Right forelimb (tissue), 1 donor: ENCODE measurements around the gene ADCY3.

Experiments
- DNase-seq: peaks from one replicate; pipeline ENCODE4 v3.0.0-alpha.2; 2018

The ADCY3 gene

DNA sequence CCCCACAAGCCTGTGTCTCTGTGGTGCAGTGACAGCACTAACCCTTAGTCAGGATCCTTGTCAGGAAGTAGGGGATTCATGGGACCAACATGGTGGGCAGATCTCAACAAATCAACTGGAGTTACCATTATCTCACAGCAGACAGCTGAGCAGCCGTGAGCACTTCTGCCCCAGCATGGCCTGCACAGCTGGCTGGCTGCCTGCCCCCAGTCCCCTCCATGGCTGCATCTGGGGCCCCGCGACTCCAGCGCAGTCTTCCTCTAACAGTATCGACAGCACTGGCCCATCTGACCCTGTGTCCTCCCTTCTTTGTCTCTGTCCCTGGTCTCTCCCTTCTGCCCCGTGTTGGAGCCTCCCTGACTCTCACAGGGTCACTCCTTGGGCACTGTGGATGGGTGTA is 4.7 kb upstream of the ADCY3 start:
- DNase-seq = no peak

DNA sequence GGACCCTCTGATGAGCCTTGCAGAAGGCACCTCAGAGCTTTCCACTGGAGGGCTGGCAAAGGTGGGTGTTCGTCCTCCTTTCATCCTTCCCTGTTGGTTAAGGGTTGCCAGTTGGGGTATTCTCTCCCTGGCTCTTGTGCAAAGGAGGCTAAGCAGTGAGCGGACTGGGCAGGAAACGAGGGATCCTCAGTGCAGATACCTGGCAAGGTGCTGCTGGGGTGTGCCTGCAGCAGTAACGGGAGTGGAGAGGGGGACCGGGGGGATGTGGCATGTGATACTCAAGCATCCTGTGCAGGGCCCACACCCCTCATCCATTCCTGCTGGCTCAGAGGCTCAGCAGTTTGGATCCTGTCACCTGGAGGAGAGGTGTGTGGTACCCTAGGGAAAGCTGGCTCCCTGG is 4.2 kb upstream of the ADCY3 start:
- no peak for DNase-seq

DNA sequence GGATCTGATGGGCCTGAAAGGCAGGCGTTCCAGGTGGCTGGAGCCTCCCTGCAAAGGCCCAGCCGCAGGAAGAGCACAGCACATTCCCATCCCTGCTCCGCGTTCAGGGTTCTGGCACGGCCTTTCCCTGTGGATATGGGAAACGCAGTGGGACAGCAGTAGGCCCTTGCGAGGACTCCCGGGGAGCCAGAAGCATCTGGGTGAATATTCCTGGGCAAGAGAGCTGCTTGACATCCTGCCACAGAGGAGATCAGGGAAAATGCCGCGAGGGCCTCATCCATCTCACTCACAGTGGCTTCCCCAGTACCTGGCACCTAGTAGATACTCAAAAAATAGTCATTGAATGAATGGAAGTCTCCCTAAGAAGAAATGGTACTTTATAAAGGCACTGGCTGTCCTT is 3.1 kb upstream of the ADCY3 start:
- no peak for DNase-seq

DNA sequence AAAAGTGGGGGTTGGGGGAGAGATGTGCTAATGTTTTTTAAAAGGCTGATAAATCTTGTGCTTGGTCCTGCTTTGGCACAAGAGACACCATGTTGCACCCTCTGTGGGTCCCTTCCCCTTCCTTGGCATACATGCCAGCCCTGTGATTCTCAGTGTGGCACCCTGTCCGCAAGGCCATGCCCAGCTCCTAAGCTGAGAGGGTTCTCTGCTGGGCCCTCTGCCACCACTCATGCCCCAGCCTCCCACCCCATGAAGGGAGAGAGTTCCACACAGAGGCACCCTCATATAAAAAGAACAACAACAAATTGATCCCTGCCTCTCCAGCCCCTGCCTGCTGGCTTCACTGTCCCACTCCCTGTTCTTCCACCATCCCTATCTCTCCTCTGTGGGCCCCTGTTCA is 2.5 kb upstream of the ADCY3 start:
- no peak for DNase-seq

DNA sequence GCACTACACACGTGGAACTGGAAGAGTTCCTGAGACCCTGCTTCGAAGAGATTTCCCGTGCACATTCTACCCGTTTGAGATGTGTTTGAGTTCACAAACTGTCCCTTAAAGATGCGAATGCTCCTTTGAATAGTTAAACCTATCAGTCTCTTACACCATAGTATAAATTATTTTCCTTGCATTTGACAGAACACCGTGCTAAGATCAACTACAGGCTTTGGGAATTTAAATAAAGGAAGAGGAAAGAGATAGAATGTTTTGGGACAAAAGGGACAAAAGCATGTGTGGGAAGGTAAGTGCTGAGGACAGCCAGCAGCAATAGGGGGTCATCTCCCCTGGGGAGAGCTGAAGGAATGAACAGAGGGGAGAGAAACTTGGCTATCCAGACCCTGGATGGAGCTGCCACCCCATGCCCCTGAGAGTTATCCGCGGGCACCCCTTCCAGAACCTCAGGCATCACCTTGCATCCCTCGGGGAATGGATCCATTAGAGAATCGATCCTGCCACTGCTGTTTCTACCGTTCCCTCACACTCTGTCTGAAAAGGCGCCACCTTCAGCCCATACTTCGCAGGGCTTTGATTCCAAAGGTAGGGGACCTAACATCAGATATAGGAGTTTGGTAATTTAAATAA is 888 bp upstream of the ADCY3 start:
- DNase-seq = no peak

DNA sequence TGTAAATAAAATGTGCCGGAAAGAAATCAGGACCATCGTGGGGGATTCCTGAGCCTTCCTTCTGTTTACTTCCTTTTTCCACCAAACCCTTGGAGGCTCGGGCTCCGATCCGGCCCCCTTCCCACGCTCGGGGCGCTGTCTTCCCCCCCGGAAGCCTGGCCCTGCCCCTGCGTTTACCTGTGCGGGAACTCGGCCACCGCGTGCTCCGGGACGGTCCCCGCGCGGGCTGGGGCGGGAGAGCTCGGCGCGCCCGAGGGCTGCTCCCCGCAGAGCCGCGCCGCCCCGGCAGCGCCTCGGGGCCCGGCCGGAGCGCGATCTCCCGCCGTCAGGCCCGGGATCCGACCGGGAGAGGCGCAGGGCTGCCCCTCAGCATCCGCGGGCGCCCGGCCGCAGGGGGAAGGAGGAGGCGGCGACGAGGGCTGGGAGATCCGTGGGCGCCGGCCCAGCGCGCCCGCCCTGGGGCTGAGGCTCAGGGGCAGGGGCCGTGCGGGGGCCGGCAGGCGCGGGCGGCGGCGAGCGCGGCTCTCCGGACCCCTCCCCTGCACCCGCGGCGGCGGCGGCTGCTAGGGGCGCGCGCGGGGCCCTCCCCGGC is 435 bp downstream of the ADCY3 start:
- peak; percentile 70 for DNase-seq

DNA sequence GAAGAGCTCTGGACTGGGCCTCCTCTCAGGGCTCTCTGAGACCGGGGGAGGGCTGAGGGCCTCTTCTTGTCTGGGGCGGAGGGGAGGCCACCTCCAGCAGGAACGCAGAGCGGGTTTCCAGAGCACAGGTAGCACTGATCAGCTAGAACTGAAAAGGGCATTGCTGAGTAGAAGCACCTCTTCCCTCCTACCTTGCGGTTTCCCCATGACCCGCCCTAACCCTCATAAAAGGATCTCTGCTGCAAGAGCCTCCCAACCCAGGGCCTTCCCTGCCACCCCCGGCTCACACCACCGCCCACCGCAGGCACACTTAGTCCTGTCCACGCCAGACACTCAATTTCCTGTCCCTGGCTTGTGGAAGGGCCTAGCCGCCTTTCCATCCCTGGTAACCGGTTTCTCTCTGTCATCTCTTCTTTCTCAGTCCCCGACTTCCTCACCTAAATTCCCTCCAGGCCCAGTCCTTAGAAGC is 966 bp downstream of the ADCY3 start:
- DNase-seq = no peak

DNA sequence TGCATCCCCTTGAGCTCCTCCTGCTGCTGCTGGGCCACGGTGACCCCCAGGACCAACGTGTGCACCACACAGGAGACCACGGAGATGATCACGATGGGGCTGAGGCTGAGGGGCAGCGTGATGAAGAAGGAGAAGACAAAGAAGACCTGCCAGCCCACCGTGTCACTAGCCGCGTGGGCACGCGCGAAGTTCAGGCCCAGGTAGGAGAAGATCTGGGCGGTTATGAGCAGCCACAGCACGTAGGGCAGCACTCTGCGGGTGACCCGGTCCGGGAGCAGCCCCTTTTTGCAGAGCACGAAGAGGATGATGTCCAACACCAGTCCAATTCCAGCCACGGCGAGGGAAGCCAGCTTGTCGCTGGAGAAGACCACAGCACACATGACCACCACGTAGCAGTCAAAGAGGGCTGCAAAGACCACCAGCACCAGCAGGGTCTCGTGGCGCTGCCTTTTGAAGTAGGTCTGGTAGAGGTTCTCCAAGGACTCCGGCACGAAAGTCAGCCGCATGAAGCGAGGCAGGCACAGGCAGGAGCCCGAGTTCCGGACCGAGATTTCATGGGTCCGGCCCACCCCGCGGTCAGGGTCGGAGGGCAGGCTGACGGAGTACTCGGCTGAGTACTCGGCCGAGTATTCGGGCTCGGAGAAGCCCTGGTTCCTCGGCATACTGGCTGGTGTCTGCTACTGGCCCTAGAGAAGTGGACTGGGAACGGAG is 1.6 kb downstream of the ADCY3 start:
- no peak for DNase-seq

DNA sequence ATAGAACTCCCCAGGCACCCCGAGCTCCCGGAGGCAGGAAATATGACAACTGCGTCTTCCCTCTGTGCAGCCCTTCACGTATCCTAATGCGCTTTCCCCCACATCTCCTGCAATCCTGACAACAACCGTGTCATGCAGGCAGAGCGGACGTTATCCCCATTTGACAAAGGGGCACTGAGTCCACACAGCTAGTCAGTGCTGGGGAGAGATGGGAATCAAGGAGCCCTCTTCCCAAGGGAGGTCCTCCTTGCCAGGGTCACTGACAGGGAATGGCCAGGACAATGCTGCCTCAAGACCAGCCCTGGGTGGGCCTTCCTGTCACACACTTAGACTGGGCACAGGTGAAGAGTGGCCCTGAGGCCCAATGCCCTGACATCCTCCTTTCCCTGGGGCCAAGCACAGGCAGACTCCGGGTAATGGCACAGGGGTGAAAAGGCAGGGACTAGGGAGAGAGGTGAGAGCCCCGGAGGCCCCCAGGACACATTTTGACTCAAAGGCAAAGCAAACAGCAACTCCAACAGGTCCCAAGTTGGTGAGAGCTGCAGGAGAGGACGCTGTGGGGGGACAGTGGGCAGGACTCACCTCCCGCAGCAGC is 2.2 kb downstream of the ADCY3 start:
- no peak for DNase-seq

DNA sequence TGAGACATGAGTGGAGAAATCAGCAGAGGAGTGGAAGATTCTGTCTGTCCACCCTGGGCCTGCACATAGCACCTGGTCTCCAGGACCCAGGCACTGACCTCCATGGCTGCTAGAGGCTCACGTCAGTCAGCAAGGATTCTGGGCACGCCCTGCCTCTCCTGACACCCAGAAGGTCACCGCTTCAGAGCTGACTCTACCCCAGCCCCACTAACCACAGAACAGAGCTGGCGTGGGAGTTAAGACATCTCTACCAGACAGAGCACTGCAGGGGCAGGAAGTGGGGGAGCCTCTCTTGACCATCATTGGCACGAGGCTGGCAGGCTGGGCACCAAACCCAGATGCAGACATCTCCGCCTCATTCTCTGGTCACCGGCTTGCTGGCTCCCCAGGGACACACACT is 3.0 kb downstream of the ADCY3 start:
- no peak for DNase-seq

DNA sequence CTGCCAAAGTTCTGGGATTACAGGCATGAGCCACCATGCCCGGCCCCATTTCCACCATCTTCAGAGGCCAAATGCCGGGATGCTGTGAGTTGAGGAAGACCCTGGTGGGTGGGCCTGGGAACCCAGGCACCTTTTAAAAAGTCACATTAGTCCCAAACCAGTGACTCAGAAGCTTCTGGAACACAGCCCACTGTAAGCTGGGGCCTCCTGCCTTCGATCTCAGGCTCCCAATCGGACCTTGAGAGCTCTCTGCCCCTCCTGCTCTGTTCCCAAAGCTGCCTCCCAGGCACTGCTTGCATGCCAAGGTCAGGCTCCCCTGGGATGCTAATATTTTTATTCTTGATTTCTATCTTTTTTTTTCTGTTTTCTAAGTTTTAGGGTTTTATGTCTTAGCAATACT is 4.2 kb downstream of the ADCY3 start:
- no peak for DNase-seq

DNA sequence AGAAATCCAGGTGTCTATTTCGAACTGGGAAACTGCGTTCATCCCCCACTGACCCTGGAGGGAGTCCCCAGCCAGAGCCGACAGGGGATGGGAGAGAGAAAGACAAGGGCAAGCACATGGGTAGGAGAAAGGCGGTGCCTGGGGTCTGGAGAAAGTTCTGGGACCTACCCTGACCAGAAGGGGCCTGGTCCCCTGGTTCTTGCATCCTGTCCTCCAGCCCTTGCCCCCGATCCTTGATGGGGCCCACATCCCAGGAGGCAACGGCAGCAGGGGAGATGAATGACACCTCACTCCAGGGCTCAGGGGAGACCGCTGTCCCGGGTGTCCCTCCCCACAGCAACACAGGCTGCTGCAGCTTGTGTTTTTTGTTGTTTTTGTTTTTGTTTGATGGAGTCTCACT is 4.9 kb downstream of the ADCY3 start:
- DNase-seq = no peak

DNA sequence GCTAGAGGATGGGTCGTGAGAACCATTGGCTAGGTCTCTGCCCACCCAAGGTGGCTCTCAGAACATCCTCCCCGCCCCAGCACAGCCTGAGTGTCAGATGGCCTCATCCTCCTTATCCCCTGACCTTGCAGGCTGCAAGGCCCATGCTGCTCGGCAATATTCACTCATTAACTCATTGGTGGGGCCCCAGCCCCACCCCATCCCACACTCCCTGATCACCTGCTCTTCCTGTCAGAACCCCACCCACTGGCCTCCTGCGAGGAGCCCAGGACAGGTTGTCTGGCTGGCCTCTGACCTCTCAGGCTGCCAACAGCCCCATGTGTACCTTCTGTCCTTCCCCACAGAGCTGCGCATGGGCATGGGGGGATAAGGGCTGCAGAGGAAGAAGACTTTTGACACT is 5.3 kb downstream of the ADCY3 start:
- DNase-seq = no peak

DNA sequence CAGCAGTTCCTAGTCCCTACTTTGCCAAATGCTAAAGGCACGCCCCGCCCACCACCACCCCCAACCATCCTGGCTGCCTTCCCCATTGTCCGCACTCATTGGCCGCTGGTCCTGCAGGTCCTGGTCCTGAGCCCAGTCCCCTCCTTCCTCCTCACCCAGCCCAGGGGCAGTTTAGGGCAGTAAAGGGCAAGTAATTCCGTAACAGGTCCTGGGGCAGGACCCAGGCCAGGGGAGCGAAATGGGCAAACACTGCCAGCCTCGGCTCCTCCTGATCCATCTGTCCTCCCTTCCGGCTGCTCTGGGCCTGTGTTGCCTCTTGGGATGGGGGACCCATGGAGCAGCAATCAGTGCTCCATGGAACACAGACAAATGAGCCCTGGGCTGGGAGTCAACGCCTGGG is 6.1 kb downstream of the ADCY3 start:
- DNase-seq = no peak

DNA sequence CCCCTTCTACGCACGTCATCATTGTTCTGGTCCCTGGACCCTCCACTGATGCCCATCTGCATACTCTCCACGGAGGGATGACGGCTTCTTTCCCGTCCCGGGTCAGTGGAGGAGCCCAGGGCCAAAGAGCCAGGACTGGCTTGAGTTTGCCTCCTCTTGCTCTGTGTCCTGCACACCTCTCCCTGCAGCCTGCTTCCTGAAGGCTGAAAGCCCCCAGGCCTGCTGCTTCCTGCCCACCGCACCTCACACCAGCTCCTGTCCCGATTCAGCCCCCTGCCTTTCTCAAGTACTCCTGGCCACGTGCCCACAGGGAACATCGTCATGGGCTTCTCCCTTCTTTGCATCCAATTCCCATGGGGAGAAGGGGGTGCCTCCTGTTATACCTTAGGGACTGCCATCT is 7.1 kb downstream of the ADCY3 start:
- DNase-seq = no peak

DNA sequence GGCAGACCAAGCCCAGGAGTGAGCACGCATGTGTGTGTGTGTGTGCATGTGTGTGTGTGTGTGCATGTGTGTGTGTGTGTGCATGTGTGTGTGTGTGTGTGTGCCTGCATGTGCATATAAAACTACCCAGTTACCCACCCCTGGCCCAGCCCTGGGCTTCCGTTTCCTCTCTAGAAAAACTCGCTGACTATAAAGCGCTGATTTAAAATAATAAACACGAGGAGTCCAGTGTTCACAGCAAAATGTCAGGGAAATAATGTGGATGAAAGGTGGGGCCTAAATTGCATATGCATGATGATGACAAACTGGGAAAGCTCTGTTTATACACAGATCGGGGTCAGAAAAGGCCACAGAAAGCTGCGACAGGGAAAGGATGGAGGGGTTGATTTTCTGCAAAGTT is 7.5 kb downstream of the ADCY3 start:
- DNase-seq = no peak

DNA sequence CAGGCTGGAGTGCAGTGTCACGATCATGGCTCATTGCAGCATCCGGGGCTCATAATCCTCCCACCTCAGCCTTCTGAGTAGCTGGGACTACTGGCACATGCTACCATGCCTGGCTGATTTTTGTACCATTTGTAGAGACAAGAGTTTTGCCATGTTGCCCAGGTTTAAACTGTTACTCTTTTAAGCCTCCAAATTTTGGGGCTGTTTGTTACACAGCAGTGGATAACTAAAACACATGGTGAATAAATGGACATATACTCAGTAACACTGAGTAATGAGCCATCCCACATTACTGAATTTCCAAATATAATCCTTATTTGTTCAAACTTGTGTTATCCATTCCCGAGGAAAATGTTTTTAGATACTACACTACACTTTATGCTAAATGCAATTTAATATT is 9.8 kb downstream of the ADCY3 start:
- no peak for DNase-seq

DNA sequence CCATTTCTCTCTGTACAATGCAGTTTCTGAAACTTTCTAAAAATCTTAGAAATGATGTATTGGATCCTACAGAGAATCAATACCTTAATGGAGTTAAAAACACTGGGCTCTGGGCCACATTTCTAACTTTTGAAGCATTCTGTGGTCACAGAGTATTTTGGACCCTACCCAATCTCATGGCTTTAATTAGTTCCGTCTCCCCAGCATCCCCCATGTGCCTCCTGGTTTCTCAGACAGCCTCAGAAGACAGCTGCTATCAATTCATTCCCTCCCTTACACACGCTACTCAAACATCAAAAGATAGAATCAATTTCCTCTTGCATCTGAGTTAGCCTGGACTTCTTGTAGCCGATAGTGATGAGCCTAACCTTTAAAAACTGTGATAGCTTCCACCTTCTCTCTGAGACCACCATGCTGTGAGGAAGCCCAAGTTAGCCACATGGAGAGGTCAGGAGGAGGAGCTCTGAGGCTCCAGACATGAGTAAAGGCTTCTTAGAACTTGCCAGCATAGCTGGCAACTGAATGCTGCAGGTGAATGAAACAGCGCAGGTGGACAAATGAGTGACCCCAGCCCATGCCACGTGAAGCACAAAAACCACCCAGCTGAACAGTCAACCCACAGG is 10.4 kb downstream of the ADCY3 start:
- DNase-seq = peak; percentile 30

DNA sequence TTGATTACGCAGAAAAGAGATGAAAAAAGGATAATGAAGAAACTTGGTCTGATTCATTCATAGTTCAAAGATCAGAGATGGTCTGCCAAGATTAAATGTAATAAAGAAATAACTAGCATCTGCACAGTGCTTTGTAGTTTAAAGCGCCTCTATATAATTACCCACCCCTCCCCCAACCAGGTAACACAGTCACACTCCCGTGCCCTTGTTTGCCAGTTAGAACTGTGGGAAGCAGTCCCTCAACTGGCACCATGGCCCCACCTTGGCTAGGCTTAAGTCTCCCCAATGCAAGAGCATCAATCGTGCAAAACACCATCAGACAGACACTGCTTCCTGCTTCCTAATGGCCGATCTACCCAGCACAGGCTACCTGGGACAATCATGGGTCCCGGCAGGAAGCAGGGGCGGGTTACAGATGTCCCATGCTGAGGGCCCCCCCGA is 11.6 kb downstream of the ADCY3 start:
- no peak for DNase-seq

DNA sequence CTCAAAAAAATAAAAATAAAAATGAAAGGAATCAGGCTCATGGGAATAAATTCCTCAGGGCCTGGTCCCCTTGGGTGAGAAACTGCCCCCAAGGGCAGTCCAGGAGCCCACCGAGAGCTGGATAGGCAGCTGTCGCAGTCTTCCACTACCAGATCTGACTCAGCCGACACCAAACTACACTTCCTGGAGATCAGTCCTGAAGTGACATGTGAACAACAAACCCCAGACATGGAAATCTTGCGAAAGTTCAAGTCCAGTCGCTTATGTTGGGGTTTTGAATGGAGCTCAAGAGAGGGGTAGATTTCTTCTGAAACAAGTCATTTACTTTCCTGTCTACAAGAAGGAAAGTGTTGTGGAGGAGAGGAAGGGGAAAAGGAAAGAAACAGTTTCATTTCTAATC is 12.9 kb downstream of the ADCY3 start:
- no peak for DNase-seq

DNA sequence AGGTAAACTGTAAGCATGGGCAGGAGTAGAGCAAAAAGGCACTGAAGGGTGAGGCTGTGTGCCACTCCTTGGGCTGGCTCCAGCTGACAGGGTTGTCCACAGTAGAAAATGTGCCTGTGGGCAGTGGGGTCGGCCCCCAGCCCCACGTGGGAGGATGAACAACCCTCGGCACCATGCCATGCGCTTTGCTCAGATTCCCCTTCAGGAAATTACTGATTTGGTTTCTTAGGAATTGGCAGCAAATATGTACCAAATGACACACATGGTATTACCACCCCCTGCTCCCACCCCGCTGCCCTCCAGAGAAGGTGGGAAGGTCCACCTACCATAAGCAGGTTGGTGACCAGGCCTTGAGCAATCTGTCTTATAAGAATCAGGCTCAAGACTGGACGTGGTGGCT is 13.6 kb downstream of the ADCY3 start:
- no peak for DNase-seq

DNA sequence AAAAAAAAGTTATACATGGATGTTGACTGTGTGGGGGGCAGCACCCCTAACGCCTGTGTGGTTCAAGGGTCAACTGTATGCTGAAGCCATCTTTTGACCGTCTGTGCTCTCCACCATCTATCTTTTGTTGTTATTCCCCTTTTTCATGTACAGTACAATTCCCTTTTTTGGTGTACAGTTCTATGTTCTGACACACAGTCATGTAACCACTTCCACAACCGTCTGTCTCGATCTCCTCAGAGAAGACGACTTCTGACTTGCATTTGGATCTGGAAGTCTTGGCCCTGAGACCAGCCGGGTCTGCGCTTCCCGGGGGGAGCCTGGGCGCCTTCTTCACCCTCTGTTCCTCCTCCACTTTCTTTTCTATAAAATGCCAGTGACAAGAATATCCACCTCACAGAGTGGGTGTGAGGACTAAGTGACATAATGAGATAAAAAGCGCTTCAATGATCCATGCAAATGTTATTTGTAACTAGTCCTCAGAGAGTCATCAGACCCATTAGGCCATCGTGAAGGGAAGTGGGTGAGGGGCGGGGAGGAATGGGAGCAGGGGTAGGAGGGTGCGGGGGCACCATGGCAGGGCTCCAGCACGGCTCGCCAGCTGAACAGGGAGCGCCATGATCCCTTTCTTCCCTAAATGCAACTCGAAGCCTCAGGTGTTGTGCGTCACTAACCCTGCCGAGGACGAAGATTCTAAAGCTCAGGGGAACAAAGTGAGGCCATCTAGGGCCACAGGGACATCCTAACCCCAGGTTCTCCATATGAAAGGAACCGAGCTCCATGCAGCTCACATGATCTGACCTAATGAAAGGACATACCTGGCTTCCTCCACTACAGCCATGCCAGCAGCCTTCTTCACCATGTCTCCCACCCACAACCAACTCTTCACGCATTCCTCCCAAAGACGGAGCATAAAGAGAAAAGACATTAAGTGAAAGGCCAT is 16.6 kb downstream of the ADCY3 start:
- no peak for DNase-seq
